C1 segment of cervical spinal cord (tissue), 14 donors: ENCODE data around the gene TRDMT1.
A peak's percentile ranks its signal among the peaks of the same experiment; 100 is the strongest.
"Not testable (repeated sequence)": the region's sequence is repeated elsewhere in the genome, so short reads cannot be mapped to it uniquely, and the experiment has no call there.

ENCODE experiments used
- DNase-seq, 14 donors: peaks; one replicate each; lab custom pipeline; 2025; lab: John Stamatoyannopoulos, UW

Gene TRDMT1

GRCh38 chr10:17129741-17130140 is 71.7 kb downstream of the TRDMT1 start, which contains the start of gene CUBN:
TSS of gene CUBN (minus strand) at chr10:17129811. CDS start at chr10:17129765, 46 bp downstream.
- DNase-seq, result no peak

GRCh38 chr10:17128261-17128660 is 73.2 kb downstream of the TRDMT1 start:
- DNase-seq, result no peak

GRCh38 chr10:17126327-17126726 is 75.1 kb downstream of the TRDMT1 start:
- DNase-seq, result no peak

- DNase-seq, result no peak
Observed at GRCh38 chr10:17125206-17125893, 76.1 kb downstream of the TRDMT1 start.

- DNase-seq, result no peak
Observed at GRCh38 chr10:17123961-17124360, 77.5 kb downstream of the TRDMT1 start.

GRCh38 chr10:17122726-17123661 is 78.5 kb downstream of the TRDMT1 start:
- DNase-seq, result no peak

- no peak for DNase-seq
Observed at GRCh38 chr10:17122052-17122451, 79.4 kb downstream of the TRDMT1 start.

- no peak for DNase-seq
Observed at GRCh38 chr10:17120694-17121093, 80.8 kb downstream of the TRDMT1 start.

- no peak for DNase-seq
Observed at GRCh38 chr10:17119845-17120244, 81.6 kb downstream of the TRDMT1 start.

- no peak for DNase-seq
Observed at GRCh38 chr10:17116193-17116592, 85.3 kb downstream of the TRDMT1 start.

GRCh38 chr10:17115683-17116082 is 85.8 kb downstream of the TRDMT1 start:
- DNase-seq, result no peak

GRCh38 chr10:17114878-17115444 is 86.5 kb downstream of the TRDMT1 start:
- not testable (repeated sequence) for DNase-seq

- DNase-seq, result peak in 1 of 14 donors; percentile 2
Observed at GRCh38 chr10:17113889-17114540, 87.5 kb downstream of the TRDMT1 start.

- DNase-seq, result no peak
Observed at GRCh38 chr10:17113346-17113745, 88.1 kb downstream of the TRDMT1 start.

- no peak for DNase-seq
Observed at GRCh38 chr10:17112566-17112965, 88.9 kb downstream of the TRDMT1 start.

GRCh38 chr10:17109475-17110207 is 91.8 kb downstream of the TRDMT1 start:
- no peak for DNase-seq

GRCh38 chr10:17109046-17109445 is 92.4 kb downstream of the TRDMT1 start:
- no peak for DNase-seq

GRCh38 chr10:17106991-17107390 is 94.5 kb downstream of the TRDMT1 start:
- DNase-seq, result no peak

- DNase-seq, result no peak
Observed at GRCh38 chr10:17101910-17102266, 99.6 kb downstream of the TRDMT1 start.

- DNase-seq, result no peak
Observed at GRCh38 chr10:17101257-17101909, 100.1 kb downstream of the TRDMT1 start.

- DNase-seq, result no peak
Observed at GRCh38 chr10:17100586-17100985, 100.9 kb downstream of the TRDMT1 start.
